NOMO-1 (cell line): ENCODE data around the gene KIAA1614.
A peak's percentile ranks its signal among the peaks of the same experiment; 100 is the strongest.

Source experiments
- DNase-seq, 2 experiments: peaks; one replicate each; lab custom pipeline; 2025; ENCODE audit not compliant: unreplicated experiment in 2 of 2; lab: John Stamatoyannopoulos, UW

The KIAA1614 gene

GRCh38 chr1:180912801-180913565 lies at the start of gene KIAA1614:
Gene KIAA1614, plus strand, starts transcription at chr1:180912897. Its CDS starts 347 bp downstream, at chr1:180913244.
- peak; percentile 14 to 24 for DNase-seq

- DNase-seq = peak in 1 of 2 experiments; percentile 22
These were observed 49.4 kb upstream of the KIAA1614 start for GRCh38 chr1:180863158-180863775.

GRCh38 chr1:180881806-180882509 lies 30.7 kb upstream of the KIAA1614 start:
- peak; percentile 31 to 58 for DNase-seq

- DNase-seq = no peak
These were observed 28.0 kb upstream of the KIAA1614 start for GRCh38 chr1:180884588-180885300.

GRCh38 chr1:180886338-180886737 lies 26.4 kb upstream of the KIAA1614 start:
- no peak for DNase-seq

GRCh38 chr1:180887841-180888240 lies 24.9 kb upstream of the KIAA1614 start:
- no peak for DNase-seq

- DNase-seq = peak; percentile 39 to 74
These were observed 23.8 kb upstream of the KIAA1614 start for GRCh38 chr1:180888870-180889269.

- DNase-seq = no peak
These were observed 23.4 kb upstream of the KIAA1614 start for GRCh38 chr1:180889325-180889724.

GRCh38 chr1:180892272-180892671 lies 20.4 kb upstream of the KIAA1614 start:
- DNase-seq = no peak

GRCh38 chr1:180892675-180893074 lies 20.0 kb upstream of the KIAA1614 start:
- no peak for DNase-seq

- DNase-seq = no peak
These were observed 19.1 kb upstream of the KIAA1614 start for GRCh38 chr1:180893614-180894013.

- no peak for DNase-seq
These were observed 16.5 kb upstream of the KIAA1614 start for GRCh38 chr1:180896161-180896560.

GRCh38 chr1:180898441-180899219 lies 14.1 kb upstream of the KIAA1614 start:
- DNase-seq = no peak

- no peak for DNase-seq
These were observed 13.4 kb upstream of the KIAA1614 start for GRCh38 chr1:180899262-180899661.

GRCh38 chr1:180901076-180901990 lies 11.4 kb upstream of the KIAA1614 start:
- DNase-seq = no peak

GRCh38 chr1:180902541-180902940 lies 10.2 kb upstream of the KIAA1614 start:
- no peak for DNase-seq

GRCh38 chr1:180905927-180906326 lies 6.8 kb upstream of the KIAA1614 start:
- DNase-seq = no peak

- DNase-seq = no peak
These were observed 6.2 kb upstream of the KIAA1614 start for GRCh38 chr1:180906511-180906910.
